RWPE2 (cell line): ENCODE results near the gene FLYWCH1.

ENCODE experiments used
- ATAC-seq: fragments of 200-7000 bp; cut with Tn5 transposase; 3 replicates; pipeline ENCODE4 v1.9.1; 2021; ENCODE audit warnings: low read depth
- DNase-seq: peaks from one replicate; pipeline ENCODE4 v3.0.0-alpha.2; 2020; ENCODE audit warnings: low spot score
- H3K27ac ChIP-seq: fragments of 450-650 bp; 2 replicates; pipeline ENCODE4 v1.5.1; 2017; ENCODE audit warnings: mild to moderate bottlenecking; ENCODE audit not compliant: poor library complexity, severe bottlenecking
- H3K27me3 ChIP-seq: fragments of 250-450 bp; sonication (Bioruptor Pico); 2 replicates; pipeline ENCODE4 v1.5.1; 2021; ENCODE audit warnings: mild to moderate bottlenecking, moderate library complexity; ENCODE audit not compliant: insufficient read depth, poor library complexity, severe bottlenecking
- H3K36me3 ChIP-seq: fragments of 250-450 bp; sonication (Bioruptor Pico); 2 replicates; pipeline ENCODE4 v1.5.1; 2020; ENCODE audit warnings: low read depth, mild to moderate bottlenecking, moderate library complexity
- H3K4me1 ChIP-seq: fragments of 250-450 bp; sonication (Bioruptor Pico); 2 replicates; pipeline ENCODE4 v1.5.1; 2021; ENCODE audit warnings: mild to moderate bottlenecking, moderate library complexity; ENCODE audit not compliant: insufficient read depth, poor library complexity, severe bottlenecking
- H3K4me3 ChIP-seq: fragments of 250-450 bp; sonication (Bioruptor Pico); 2 replicates; pipeline ENCODE4 v1.5.1; 2021; ENCODE audit warnings: mild to moderate bottlenecking, moderate library complexity; ENCODE audit not compliant: severe bottlenecking
- H3K9me3 ChIP-seq: fragments of 250-450 bp; sonication (Bioruptor Pico); 2 replicates; pipeline ENCODE4 v1.5.1; 2021; ENCODE audit warnings: mild to moderate bottlenecking, moderate library complexity; ENCODE audit not compliant: severe bottlenecking
- TF ChIP-seq, protein P1 (sequence below): fragments of 450-650 bp; IDR thresholded peaks from one replicate; pipeline ENCODE4 v1.5.1; 2017; ENCODE audit warnings: mild to moderate bottlenecking, moderate library complexity; ENCODE audit not compliant: poor library complexity, severe bottlenecking

Gene FLYWCH1

GRCh38 chr16:2969545-2970521, 58.1 kb downstream of the FLYWCH1 start:
- Histone ChIP-seq H3K27me3 (no peaks in the 10 kb centered on the region), H3K9me3 (no peaks in the 10 kb centered on the region), H3K4me3 (peak overlapping the region; percentile 70), H3K4me1 (no peaks in the 10 kb centered on the region), H3K36me3 (peaks cover 33% of the 10 kb centered on the region), H3K27ac (peak overlapping the region; percentile 78)
- peak; percentile 78 for DNase-seq
- ATAC-seq: peak; percentile 53
- TF ChIP-seq, protein P1, sequence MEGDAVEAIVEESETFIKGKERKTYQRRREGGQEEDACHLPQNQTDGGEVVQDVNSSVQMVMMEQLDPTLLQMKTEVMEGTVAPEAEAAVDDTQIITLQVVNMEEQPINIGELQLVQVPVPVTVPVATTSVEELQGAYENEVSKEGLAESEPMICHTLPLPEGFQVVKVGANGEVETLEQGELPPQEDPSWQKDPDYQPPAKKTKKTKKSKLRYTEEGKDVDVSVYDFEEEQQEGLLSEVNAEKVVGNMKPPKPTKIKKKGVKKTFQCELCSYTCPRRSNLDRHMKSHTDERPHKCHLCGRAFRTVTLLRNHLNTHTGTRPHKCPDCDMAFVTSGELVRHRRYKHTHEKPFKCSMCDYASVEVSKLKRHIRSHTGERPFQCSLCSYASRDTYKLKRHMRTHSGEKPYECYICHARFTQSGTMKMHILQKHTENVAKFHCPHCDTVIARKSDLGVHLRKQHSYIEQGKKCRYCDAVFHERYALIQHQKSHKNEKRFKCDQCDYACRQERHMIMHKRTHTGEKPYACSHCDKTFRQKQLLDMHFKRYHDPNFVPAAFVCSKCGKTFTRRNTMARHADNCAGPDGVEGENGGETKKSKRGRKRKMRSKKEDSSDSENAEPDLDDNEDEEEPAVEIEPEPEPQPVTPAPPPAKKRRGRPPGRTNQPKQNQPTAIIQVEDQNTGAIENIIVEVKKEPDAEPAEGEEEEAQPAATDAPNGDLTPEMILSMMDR: peak; percentile 76

DNA sequence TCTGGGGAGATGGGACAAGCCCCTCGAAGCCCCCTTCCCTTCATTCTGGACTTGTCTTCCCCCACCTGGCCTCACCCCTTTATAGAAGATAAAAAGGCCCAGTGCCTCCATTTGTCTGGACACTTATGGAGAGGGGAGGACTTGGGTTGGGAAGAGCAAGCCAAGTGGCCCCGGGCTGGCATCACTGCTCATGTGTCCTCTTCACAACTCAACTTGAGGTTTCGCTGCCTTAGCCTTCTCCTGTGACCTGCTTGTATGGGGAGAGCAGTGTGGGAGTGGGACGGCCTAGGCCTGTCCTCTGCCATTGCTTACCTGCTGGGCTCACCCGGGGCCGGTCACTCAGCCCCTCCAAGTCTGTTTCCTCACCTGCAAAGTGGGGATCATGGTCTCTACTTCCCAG, 58.8 kb downstream of the FLYWCH1 start:
- Histone ChIP-seq H3K27ac (peak overlapping the region; percentile 78), H3K4me3 (peak overlapping the region; percentile 70), H3K27me3 (no peaks in the 10 kb centered on the region)

DNA sequence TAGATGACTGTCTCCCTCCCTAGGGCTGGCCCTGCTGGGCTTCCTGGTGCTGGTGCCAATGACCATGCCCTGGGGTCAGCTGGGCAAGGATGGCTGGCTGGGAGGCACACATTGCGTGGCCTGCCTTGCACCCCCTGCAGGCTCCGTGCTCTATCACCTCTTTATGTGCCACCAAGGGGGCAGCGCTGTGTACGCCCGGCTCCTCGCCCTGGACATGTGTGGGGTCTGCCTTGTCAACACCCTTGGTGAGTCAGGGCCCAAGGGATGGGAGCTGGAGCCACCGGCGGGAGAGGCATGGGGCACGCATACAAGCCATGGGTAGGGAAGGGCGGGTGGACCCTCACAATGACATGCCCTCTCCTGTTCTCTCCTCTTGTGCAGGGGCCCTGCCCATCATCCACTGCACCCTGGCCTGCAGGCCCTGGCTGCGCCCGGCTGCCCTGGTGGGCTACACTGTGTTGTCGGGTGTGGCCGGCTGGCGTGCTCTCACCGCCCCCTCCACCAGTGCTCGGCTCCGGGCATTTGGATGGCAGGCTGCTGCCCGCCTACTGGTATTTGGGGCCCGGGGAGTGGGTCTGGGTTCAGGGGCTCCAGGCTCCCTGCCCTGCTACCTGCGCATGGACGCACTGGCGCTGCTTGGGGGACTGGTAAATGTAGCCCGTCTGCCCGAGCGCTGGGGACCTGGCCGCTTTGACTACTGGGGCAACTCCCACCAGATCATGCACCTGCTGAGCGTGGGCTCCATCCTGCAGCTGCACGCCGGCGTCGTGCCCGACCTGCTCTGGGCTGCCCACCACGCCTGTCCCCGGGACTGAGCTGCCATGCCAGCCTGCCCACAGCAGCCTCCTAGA, 59.6 kb downstream of the FLYWCH1 start:
- Histone ChIP-seq H3K36me3 (peaks cover 47% of the 10 kb centered on the region), H3K27ac (peak overlapping the region; percentile 78), H3K4me3 (no peak overlapping the region)

More for the DNA sequence above, 58.8 kb downstream of the FLYWCH1 start:
- no peak for ATAC-seq
- Histone ChIP-seq H3K36me3 (peaks cover 40% of the 10 kb centered on the region), H3K9me3 (no peaks in the 10 kb centered on the region), H3K4me1 (no peaks in the 10 kb centered on the region)
- TF ChIP-seq, protein P1: no peak
- DNase-seq: no peak

GRCh38 chr16:2971985-2972784, 60.5 kb downstream of the FLYWCH1 start:
- TF ChIP-seq, protein P1: no peak
- ATAC-seq (no peak), DNase-seq (no peak)
- Histone ChIP-seq H3K4me1 (no peaks in the 10 kb centered on the region), H3K36me3 (peaks cover 54% of the 10 kb centered on the region), H3K9me3 (no peaks in the 10 kb centered on the region), H3K27ac (peak overlapping the region; percentile 8), H3K27me3 (no peaks in the 10 kb centered on the region), H3K4me3 (no peak overlapping the region)

More for the DNA sequence above, 59.6 kb downstream of the FLYWCH1 start:
- ATAC-seq (no peak), DNase-seq (no peak)
- Histone ChIP-seq H3K4me1 (no peaks in the 10 kb centered on the region), H3K9me3 (no peaks in the 10 kb centered on the region), H3K27me3 (no peaks in the 10 kb centered on the region)
- TF ChIP-seq, protein P1: no peak
